Left lobe of liver (tissue), 2 donors: ENCODE data around the gene GPX4. TPM values are rescaled to one million over a fixed set of nuclear protein-coding genes. Genes with fewer than 3 reads are reported as not detected.

ENCODE experiments used
- ATAC-seq: fragments of 200-7000 bp; cut with Tn5 transposase; one replicate; pipeline ENCODE4 v1.9.1; 2020; ENCODE audit warnings: mild to moderate bottlenecking, moderate library complexity
- DNase-seq: peaks from one replicate; pipeline ENCODE4 v3.0.0-alpha.2; 2020; ENCODE audit warnings: low spot score
- total RNA-seq: library from RNA; stranded (reverse); gene quantifications from one replicate; pipeline ENCODE4 v1.2.1, GENCODE V29; 2021
- donor health status: DM: no; HTN: no; CAD: no; lungs with moderate emphysema.
- donor health status: DM: no; HTN: yes; CAD: no.

GPX4 gene
- total RNA-seq: 247 TPM

GRCh38 chr19:1103708-1104310 lies at the start of gene GPX4:
GPX4 (plus strand) TSS chr19:1103994; CDS start chr19:1104044, 50 bp downstream.
- peak; percentile 99 for DNase-seq
- peak; percentile 81 for ATAC-seq

- ATAC-seq: no peak
- no peak for DNase-seq
Observed at GRCh38 chr19:1054102-1055027, 49.4 kb upstream of the GPX4 start.

- no peak for DNase-seq
- no peak for ATAC-seq
Observed at GRCh38 chr19:1055028-1055425, 48.8 kb upstream of the GPX4 start.

GRCh38 chr19:1055886-1056620 lies 47.7 kb upstream of the GPX4 start:
- DNase-seq: no peak

GRCh38 chr19:1057176-1057855 lies 46.5 kb upstream of the GPX4 start:
- ATAC-seq (peak; percentile 80), DNase-seq (no peak)

More at GRCh38 chr19:1055886-1056620, 47.7 kb upstream of the GPX4 start:
- no peak for ATAC-seq

- DNase-seq (no peak), ATAC-seq (no peak)
Observed at GRCh38 chr19:1058112-1058511, 45.7 kb upstream of the GPX4 start.

- DNase-seq (no peak), ATAC-seq (no peak)
Observed at GRCh38 chr19:1060689-1061088, 43.1 kb upstream of the GPX4 start.

GRCh38 chr19:1061987-1062386 lies 41.8 kb upstream of the GPX4 start:
- no peak for DNase-seq
- no peak for ATAC-seq

- ATAC-seq: no peak
- DNase-seq: no peak
Observed at GRCh38 chr19:1062387-1063029, 41.3 kb upstream of the GPX4 start.

- DNase-seq (no peak), ATAC-seq (no peak)
Observed at GRCh38 chr19:1063030-1063908, 40.5 kb upstream of the GPX4 start.

- ATAC-seq: no peak
- DNase-seq: no peak
Observed at GRCh38 chr19:1063909-1064660, 39.7 kb upstream of the GPX4 start.

- DNase-seq (no peak), ATAC-seq (peak; percentile 83)
Observed at GRCh38 chr19:1064661-1065605, 38.9 kb upstream of the GPX4 start.

GRCh38 chr19:1065606-1066109 lies 38.1 kb upstream of the GPX4 start:
- ATAC-seq: no peak
- DNase-seq: no peak

- ATAC-seq: no peak
- no peak for DNase-seq
Observed at GRCh38 chr19:1066251-1066747, 37.5 kb upstream of the GPX4 start.

GRCh38 chr19:1066748-1067340 lies 37.0 kb upstream of the GPX4 start, which contains the start of gene ARHGAP45:
ARHGAP45 (plus strand) TSS chr19:1067167; CDS start chr19:1067406, 239 bp downstream.
- DNase-seq: no peak
- ATAC-seq: peak; percentile 10

GRCh38 chr19:1067341-1067957 lies 36.3 kb upstream of the GPX4 start:
- ATAC-seq (no peak), DNase-seq (no peak)
